DMS 273 (cell line): Measurements from ENCODE around the gene ALDOB.
A peak's percentile ranks its signal among the peaks of the same experiment; 100 is the strongest.

Experiments
- DNase-seq: peaks from one replicate; lab custom pipeline; 2025; ENCODE audit not compliant: unreplicated experiment; lab: John Stamatoyannopoulos, UW

Gene ALDOB

GRCh38 chr9:101435601-101436079 is at the start of gene ALDOB:
TSS of gene ALDOB (minus strand) at chr9:101435774. CDS start at chr9:101430887, 4,887 bp downstream.
- DNase-seq: no peak

GRCh38 chr9:101484046-101484445 is 48.5 kb upstream of the ALDOB start:
- no peak for DNase-seq

GRCh38 chr9:101481261-101481660 is 45.7 kb upstream of the ALDOB start:
- DNase-seq: no peak

- DNase-seq: no peak
Measured at GRCh38 chr9:101480386-101480785, 44.8 kb upstream of the ALDOB start.

GRCh38 chr9:101479338-101480030 is 43.9 kb upstream of the ALDOB start:
- DNase-seq: peak; percentile 74

GRCh38 chr9:101478906-101479305 is 43.3 kb upstream of the ALDOB start:
- DNase-seq: no peak

- peak; percentile 75 for DNase-seq
Measured at GRCh38 chr9:101478444-101478843, 42.9 kb upstream of the ALDOB start.

GRCh38 chr9:101477736-101478135 is 42.2 kb upstream of the ALDOB start:
- DNase-seq: no peak

GRCh38 chr9:101477214-101477613 is 41.6 kb upstream of the ALDOB start:
- DNase-seq: no peak

- DNase-seq: no peak
Measured at GRCh38 chr9:101476576-101477208, 41.1 kb upstream of the ALDOB start.

GRCh38 chr9:101472891-101473290 is 37.3 kb upstream of the ALDOB start:
- DNase-seq: no peak

- no peak for DNase-seq
Measured at GRCh38 chr9:101470929-101471328, 35.4 kb upstream of the ALDOB start.

- no peak for DNase-seq
Measured at GRCh38 chr9:101470021-101470420, 34.4 kb upstream of the ALDOB start.

GRCh38 chr9:101469026-101469425 is 33.5 kb upstream of the ALDOB start:
- DNase-seq: no peak

- no peak for DNase-seq
Measured at GRCh38 chr9:101468116-101468515, 32.5 kb upstream of the ALDOB start.

- DNase-seq: no peak
Measured at GRCh38 chr9:101467690-101468089, 32.1 kb upstream of the ALDOB start.

- DNase-seq: no peak
Measured at GRCh38 chr9:101466863-101467262, 31.3 kb upstream of the ALDOB start.

GRCh38 chr9:101465326-101465915 is 29.8 kb upstream of the ALDOB start:
- peak; percentile 84 for DNase-seq

GRCh38 chr9:101463397-101463796 is 27.8 kb upstream of the ALDOB start:
- no peak for DNase-seq

- DNase-seq: no peak
Measured at GRCh38 chr9:101462558-101462957, 27.0 kb upstream of the ALDOB start.

- no peak for DNase-seq
Measured at GRCh38 chr9:101460965-101461364, 25.4 kb upstream of the ALDOB start.

- peak; percentile 87 for DNase-seq
Measured at GRCh38 chr9:101458963-101459631, 23.5 kb upstream of the ALDOB start.
